SK-N-SH (cell line): ENCODE results near the gene PLXDC1. TPM values are rescaled to one million over a fixed set of nuclear protein-coding genes. Genes with fewer than 3 reads are reported as not detected.

Experiments
- CTCF ChIA-PET: fragments of 300-600, 350-600 bp; formaldehyde crosslinking; extraction: SDS; loops from one replicate; lab custom pipeline; 2021; lab: Yijun Ruan, JAX
- POLR2A ChIA-PET: fragments of 350-600 bp; sonication (Branson Sonifier 250); formaldehyde crosslinking; extraction: SDS; loops from one replicate; lab custom pipeline; 2020; ENCODE audit warnings: antibody characterized with exemption, inconsistent platforms; lab: Yijun Ruan, JAX
- DNase-seq: peaks from one replicate; pipeline ENCODE4 v3.0.0; 2012
- H2AFZ ChIP-seq: fragments of 200-600 bp; sonication (generic); 2 replicates; pipeline ENCODE4 v1.8.1; 2016; ENCODE audit warnings: antibody characterized with exemption, mild to moderate bottlenecking, low read depth
- H3F3A ChIP-seq: fragments of 200-600 bp; sonication (generic); replicated peaks from 2 replicates; pipeline ENCODE3; 2016; ENCODE audit warnings: antibody characterized with exemption, mild to moderate bottlenecking; ENCODE audit not compliant: insufficient read depth
- H3K27ac ChIP-seq, 2 experiments: fragments of 200-500 bp in 1 of 2; fragments of 200-600 bp in 1 of 2; sonication (Bioruptor generic) in 1 of 2; sonication (generic), shearing (Covaris generic) in 1 of 2; 2 replicates each; pipeline versions ENCODE4 v1.5.1 to v1.6.1; 2014 to 2016; ENCODE audit warnings: low read depth in 2 of 2, inconsistent platforms in 1 of 2, low read length in 1 of 2, mild to moderate bottlenecking in 1 of 2, mixed read lengths in 1 of 2
- H3K27me3 ChIP-seq: fragments of 200-600 bp; sonication (generic), shearing (Covaris generic); 2 replicates; pipeline ENCODE4 v1.6.1; 2016; ENCODE audit warnings: mixed run types; ENCODE audit not compliant: insufficient read depth
- H3K36me3 ChIP-seq, 2 experiments: fragments of 200-500 bp in 1 of 2; fragments of 200-600 bp in 1 of 2; sonication (Bioruptor generic) in 1 of 2; sonication (generic) in 1 of 2; replicated peaks in 1 of 2; 2 replicates each; pipeline versions ENCODE3 to v1.5.1; 2014 to 2016; ENCODE audit warnings: low read length in 1 of 2, mild to moderate bottlenecking in 1 of 2; ENCODE audit not compliant: insufficient read depth in 2 of 2, control insufficient read depth in 1 of 2
- H3K4me1 ChIP-seq, 2 experiments: fragments of 200-500 bp in 1 of 2; fragments of 200-600 bp in 1 of 2; sonication (Bioruptor generic) in 1 of 2; sonication (generic), shearing (Covaris generic) in 1 of 2; 2 replicates each; pipeline versions ENCODE4 v1.5.1 to v1.6.1; 2014 to 2016; ENCODE audit warnings: low read depth in 1 of 2, low read length in 1 of 2, mixed run types in 1 of 2; ENCODE audit not compliant: insufficient read depth in 2 of 2, control insufficient read depth in 1 of 2
- H3K4me2 ChIP-seq: fragments of 200-600 bp; sonication (generic), shearing (Covaris generic); 2 replicates; pipeline ENCODE4 v1.6.1; 2017; ENCODE audit warnings: mixed run types
- H3K4me3 ChIP-seq, 2 experiments: fragments of 200-500 bp in 1 of 2; fragments of 200-600 bp in 1 of 2; sonication (Bioruptor generic) in 1 of 2; sonication (generic), shearing (Covaris generic) in 1 of 2; 2 replicates each; pipeline versions ENCODE4 v1.5.1 to v1.8.1; 2014 to 2016; ENCODE audit warnings: low read depth in 2 of 2, inconsistent platforms in 1 of 2, low read length in 1 of 2, mild to moderate bottlenecking in 1 of 2, mixed read lengths in 1 of 2, moderate library complexity in 1 of 2
- H3K79me2 ChIP-seq: fragments of 200-600 bp; sonication (generic); 2 replicates; pipeline ENCODE4 v1.8.1; 2017; ENCODE audit warnings: mild to moderate bottlenecking; ENCODE audit not compliant: insufficient read depth
- H3K9ac ChIP-seq: fragments of 200-600 bp; sonication (generic); 2 replicates; pipeline ENCODE4 v1.6.1; 2017; ENCODE audit warnings: mixed run types
- H3K9me2 ChIP-seq: fragments of 200-600 bp; sonication (generic); 2 replicates; pipeline ENCODE4 v1.6.1; 2017; ENCODE audit warnings: mixed run types
- H3K9me3 ChIP-seq: fragments of 200-600 bp; sonication (generic); 2 replicates; pipeline ENCODE4 v1.6.1; 2017; ENCODE audit warnings: mixed run types, mild to moderate bottlenecking, moderate library complexity
- H4K20me1 ChIP-seq: fragments of 200-600 bp; sonication (generic); 2 replicates; pipeline ENCODE4 v1.6.1; 2017; ENCODE audit warnings: mild to moderate bottlenecking, mixed run types; ENCODE audit not compliant: insufficient read depth
- CHD2 ChIP-seq: fragments of 150-350 bp; IDR thresholded peaks from 2 replicates; pipeline ENCODE4 v1.6.1; 2018; ENCODE audit warnings: low read length; ENCODE audit not compliant: partially characterized antibody
- CTCF ChIP-seq: fragments of 200-600 bp; sonication (generic); IDR thresholded peaks from 2 replicates; pipeline ENCODE4 v1.6.1; 2017; ENCODE audit warnings: antibody characterized with exemption, mild to moderate bottlenecking, moderate library complexity
- FOSL2 ChIP-seq: IDR thresholded peaks from 2 replicates; pipeline ENCODE4 v1.4.0; 2012; ENCODE audit warnings: low read depth, mild to moderate bottlenecking, moderate library complexity, borderline replicate concordance
- FOXJ3 ChIP-seq: sonication (generic); formaldehyde crosslinking; IDR thresholded peaks from 2 replicates; pipeline ENCODE4 v1.5.1; 2020; ENCODE audit warnings: mild to moderate bottlenecking, missing genetic modification reagents
- FOXM1 ChIP-seq: IDR thresholded peaks from 2 replicates; pipeline ENCODE4 v1.4.0; 2012; ENCODE audit warnings: low read depth, mild to moderate bottlenecking
- GATA2 ChIP-seq: sonication (generic); formaldehyde crosslinking; IDR thresholded peaks from 2 replicates; pipeline ENCODE4 v1.5.0; 2020; ENCODE audit warnings: mild to moderate bottlenecking, missing genetic modification reagents
- IRF3 ChIP-seq: fragments of 150-350 bp; IDR thresholded peaks from 2 replicates; pipeline ENCODE4 v1.6.1; 2016; ENCODE audit warnings: mild to moderate bottlenecking, low read depth, low read length
- JUND ChIP-seq: IDR thresholded peaks from 2 replicates; pipeline ENCODE4 v1.4.0; 2012
- MAX ChIP-seq: IDR thresholded peaks from 2 replicates; pipeline ENCODE4 v1.4.0; 2012; ENCODE audit warnings: low read depth
- MXI1 ChIP-seq: IDR thresholded peaks from 2 replicates; pipeline ENCODE4 v1.6.1; 2012; ENCODE audit warnings: mild to moderate bottlenecking, low read depth, low read length, improper control_type of control experiment
- NFIC ChIP-seq: IDR thresholded peaks from 2 replicates; pipeline ENCODE4 v1.4.0; 2012; ENCODE audit warnings: borderline replicate concordance
- NRF1 ChIP-seq: IDR thresholded peaks from 2 replicates; pipeline ENCODE4 v1.6.1; 2012; ENCODE audit warnings: low read depth, mild to moderate bottlenecking, low read length
- RAD21 ChIP-seq: IDR thresholded peaks from 2 replicates; pipeline ENCODE4 v1.6.1; 2012; ENCODE audit warnings: mild to moderate bottlenecking, low read length
- RCOR1 ChIP-seq: fragments of 150-350 bp; IDR thresholded peaks from 2 replicates; pipeline ENCODE4 v1.6.1; 2017; ENCODE audit warnings: antibody characterized with exemption, low read length
- RXRA ChIP-seq: IDR thresholded peaks from 2 replicates; pipeline ENCODE4 v1.4.0; 2012; ENCODE audit warnings: low read depth, mild to moderate bottlenecking, borderline replicate concordance
- TEAD4 ChIP-seq: IDR thresholded peaks from 2 replicates; pipeline ENCODE4 v1.4.0; 2012; ENCODE audit warnings: mild to moderate bottlenecking, borderline replicate concordance; ENCODE audit not compliant: insufficient read depth
- USF1 ChIP-seq: IDR thresholded peaks from 2 replicates; pipeline ENCODE4 v1.4.0; 2012; ENCODE audit warnings: low read depth, borderline replicate concordance
- YY1 ChIP-seq: IDR thresholded peaks from 2 replicates; pipeline ENCODE4 v1.4.0; 2012; ENCODE audit warnings: low read depth, mild to moderate bottlenecking
- WGBS: methylation state at CpG from one replicate; pipeline ENCODE4 v1.1.6; 2017; ENCODE audit warnings: low lambda C conversion rate; 5-methylcytosine and 5-hydroxymethylcytosine counted together
- polyA plus RNA-seq, 3 experiments: library from polyadenylated mRNA; depleted of rRNA; stranded (reverse); fragments of >200 nt; gene quantifications; 2 replicates each; pipeline ENCODE4 v1.2.3, GENCODE V29; 2012

PLXDC1 gene
- polyA plus RNA-seq, 1 of the 3 experiments (the other 2 are of a cell fraction): 1.5 TPM

GRCh38 chr17:39126436-39126835, 25.0 kb downstream of the PLXDC1 start:
- no peak overlapping the region for H3K4me3 ChIP-seq
- H4K20me1 ChIP-seq: no peaks in the 10 kb centered on the region
- no peak overlapping the region for H2AFZ ChIP-seq
- no peaks in the 10 kb centered on the region for H3K79me2 ChIP-seq
- ChIA-PET CTCF (no interaction called here), POLR2A (no interaction called here)
- DNase-seq: no peak
- no peaks in the 10 kb centered on the region for H3K27me3 ChIP-seq
- no peaks in the 10 kb centered on the region for H3K4me1 ChIP-seq
- no peaks in the 10 kb centered on the region for H3K9me3 ChIP-seq
- H3K27ac ChIP-seq: no peak overlapping the region
- no peaks in the 10 kb centered on the region for H3K36me3 ChIP-seq
- H3F3A ChIP-seq: no peaks in the 10 kb centered on the region
- no peak overlapping the region for H3K4me2 ChIP-seq
- H3K9ac ChIP-seq: no peak overlapping the region
- no peaks in the 10 kb centered on the region for H3K9me2 ChIP-seq
- TF ChIP-seq FOXM1 (no peak), JUND (no peak), RAD21 (no peak), TEAD4 (no peak), CHD2 (no peak), CTCF (no peak), NFIC (no peak), GATA2 (CRISPR knock-in tag) (no peak), RCOR1 (no peak), IRF3 (no peak), FOSL2 (no peak), MXI1 (no peak), YY1 (no peak), FOXJ3 (CRISPR knock-in tag) (no peak), NRF1 (no peak), USF1 (no peak), RXRA (no peak), MAX (no peak)
- 85% methylated on average over 6 of the region's 6 CpGs for WGBS
